GM12872 (cell line): ENCODE results near the gene SMDT1.

Experiments
- TF ChIP-seq, protein P1 (sequence below): IDR thresholded peaks from 3 replicates; pipeline ENCODE4 v1.5.1; 2011; ENCODE audit warnings: low read depth, mild to moderate bottlenecking, low read length, moderate library complexity; ENCODE audit not compliant: insufficient read depth

SMDT1 gene

GRCh38 chr22:42052765-42053164, 26.7 kb upstream of the SMDT1 start:
- TF ChIP-seq, protein P1, sequence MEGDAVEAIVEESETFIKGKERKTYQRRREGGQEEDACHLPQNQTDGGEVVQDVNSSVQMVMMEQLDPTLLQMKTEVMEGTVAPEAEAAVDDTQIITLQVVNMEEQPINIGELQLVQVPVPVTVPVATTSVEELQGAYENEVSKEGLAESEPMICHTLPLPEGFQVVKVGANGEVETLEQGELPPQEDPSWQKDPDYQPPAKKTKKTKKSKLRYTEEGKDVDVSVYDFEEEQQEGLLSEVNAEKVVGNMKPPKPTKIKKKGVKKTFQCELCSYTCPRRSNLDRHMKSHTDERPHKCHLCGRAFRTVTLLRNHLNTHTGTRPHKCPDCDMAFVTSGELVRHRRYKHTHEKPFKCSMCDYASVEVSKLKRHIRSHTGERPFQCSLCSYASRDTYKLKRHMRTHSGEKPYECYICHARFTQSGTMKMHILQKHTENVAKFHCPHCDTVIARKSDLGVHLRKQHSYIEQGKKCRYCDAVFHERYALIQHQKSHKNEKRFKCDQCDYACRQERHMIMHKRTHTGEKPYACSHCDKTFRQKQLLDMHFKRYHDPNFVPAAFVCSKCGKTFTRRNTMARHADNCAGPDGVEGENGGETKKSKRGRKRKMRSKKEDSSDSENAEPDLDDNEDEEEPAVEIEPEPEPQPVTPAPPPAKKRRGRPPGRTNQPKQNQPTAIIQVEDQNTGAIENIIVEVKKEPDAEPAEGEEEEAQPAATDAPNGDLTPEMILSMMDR = no peak

GRCh38 chr22:42056757-42057511, 22.6 kb upstream of the SMDT1 start:
- TF ChIP-seq, protein P1 = no peak

DNA sequence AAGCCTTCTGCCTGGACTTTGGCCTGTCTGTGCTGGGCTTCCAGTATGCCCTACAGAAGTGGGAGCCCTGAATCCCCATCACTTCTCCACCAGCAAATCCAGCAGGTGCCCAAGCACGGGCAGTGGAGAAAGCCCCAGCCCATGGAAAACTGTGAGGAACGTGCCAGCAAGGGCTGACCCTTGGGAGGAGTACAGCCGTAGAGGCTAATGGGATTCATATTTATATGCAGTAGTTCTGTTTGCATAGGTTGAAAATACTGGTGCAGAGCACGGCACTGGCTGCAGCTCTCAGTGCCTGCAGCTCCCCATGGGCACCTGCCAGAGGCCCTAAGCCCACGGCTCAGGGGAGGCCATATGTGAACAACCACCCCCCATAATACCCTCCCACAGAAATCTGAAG, 19.0 kb upstream of the SMDT1 start:
- TF ChIP-seq, protein P1 = no peak

DNA sequence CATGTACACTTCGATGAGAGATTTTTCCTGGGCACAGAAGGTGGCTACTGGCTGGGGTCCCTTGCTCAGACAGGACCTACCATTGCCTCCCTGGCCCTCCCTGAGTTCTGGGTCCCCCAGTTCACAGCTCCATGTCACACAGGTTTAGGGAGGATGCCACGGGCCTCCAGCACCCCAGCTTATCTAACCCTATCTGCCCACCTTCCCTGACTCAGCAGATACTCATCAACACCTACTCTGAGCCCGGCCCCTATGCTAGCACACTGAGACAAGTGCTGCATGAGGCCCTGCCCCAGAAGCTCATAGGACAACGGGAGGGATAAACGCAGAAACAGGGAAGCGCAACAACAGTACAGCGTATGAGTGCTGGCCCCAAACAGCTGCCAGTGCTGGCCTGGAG, 18.5 kb upstream of the SMDT1 start:
- TF ChIP-seq, protein P1 = no peak

DNA sequence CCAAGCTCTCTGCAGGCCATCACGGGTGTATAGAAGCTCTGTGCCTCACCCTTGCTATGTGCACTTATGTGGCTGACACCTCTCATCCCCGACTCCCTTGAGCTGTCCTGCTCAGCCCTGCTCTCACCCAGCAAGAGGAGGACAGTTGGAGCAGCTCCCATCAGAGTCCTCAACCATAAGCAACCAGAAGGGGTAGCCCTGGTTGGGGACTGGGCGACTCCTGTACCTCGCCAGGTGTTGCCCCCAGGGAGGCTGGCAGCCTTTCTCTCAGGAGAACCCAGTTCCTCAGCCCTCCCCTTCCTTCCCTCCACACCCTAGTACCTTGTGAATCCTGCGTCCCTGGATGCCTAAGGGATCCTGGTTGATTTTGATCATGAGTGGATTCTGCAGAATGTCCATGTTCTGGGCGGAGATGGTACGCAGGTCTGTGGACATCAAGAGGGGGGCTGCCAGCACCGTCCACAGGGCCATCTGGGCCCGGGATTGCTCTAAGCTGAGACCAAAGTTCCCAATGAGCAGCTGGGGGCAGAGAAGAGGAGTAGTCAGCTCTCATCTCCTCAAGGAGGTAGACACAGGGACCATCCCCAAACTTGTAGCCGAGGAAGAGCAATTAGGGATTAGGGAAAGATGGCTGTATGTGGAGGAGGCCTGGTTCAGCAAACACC, 16.9 kb upstream of the SMDT1 start:
- TF ChIP-seq, protein P1 = no peak

DNA sequence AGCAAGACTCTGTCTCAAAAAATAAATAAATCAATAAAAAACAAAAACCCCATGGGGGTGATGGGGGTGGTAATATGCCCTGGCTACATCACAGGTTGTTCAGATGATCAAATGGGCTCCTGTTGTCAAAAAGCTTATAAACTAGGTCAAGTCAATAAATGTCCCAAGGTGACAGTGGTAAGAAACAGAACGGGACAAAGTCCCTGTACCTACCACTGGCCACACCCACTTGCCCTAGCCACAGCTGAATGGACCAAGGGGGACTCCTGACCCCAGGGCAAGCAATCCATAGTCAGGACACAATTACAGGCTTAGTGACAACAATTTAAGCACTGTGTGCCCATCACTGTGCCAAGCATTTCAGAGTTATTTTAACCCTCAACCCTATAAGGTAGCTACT, 14.9 kb upstream of the SMDT1 start:
- TF ChIP-seq, protein P1 = no peak

- TF ChIP-seq, protein P1 = no peak
These were observed 13.9 kb upstream of the SMDT1 start for GRCh38 chr22:42065438-42066125.
